Activated CD8-positive, alpha-beta memory T cell treated with anti-CD3 and anti-CD28 coated beads for 36 hours (primary cell): Measurements from ENCODE around the gene ZNF280D. TPM values are rescaled to one million over a fixed set of nuclear protein-coding genes. Genes with fewer than 3 reads are reported as not detected.
"Not testable (repeated sequence)": the region's sequence is repeated elsewhere in the genome, so short reads cannot be mapped to it uniquely, and the experiment has no call there.

Experiments
- CTCF ChIA-PET: fragments of 350-600 bp; sonication (Branson Sonifier 250); formaldehyde crosslinking; loops from one replicate; lab custom pipeline; 2021; ENCODE audit warnings: antibody characterized with exemption; lab: Charles Lee
- POLR2A ChIA-PET: fragments of 350-600 bp; sonication (Branson Sonifier 250); formaldehyde crosslinking; loops from one replicate; lab custom pipeline; 2021; ENCODE audit warnings: antibody characterized with exemption; lab: Charles Lee
- total RNA-seq, 2 experiments: library from RNA; stranded (reverse); gene quantifications; one replicate each; pipeline ENCODE4 v1.2.3, GENCODE V29; 2021

Gene ZNF280D
- total RNA-seq = 10 to 100 TPM; 15.9 to 16.9 TPM

GRCh38 chr15:56733136-56734012, at the start of gene ZNF280D:
Gene ZNF280D (minus strand): TSS chr15:56733509. CDS start chr15:56707109, 26,400 bp downstream.
- POLR2A ChIA-PET = interaction anchor here (0.6 to 1.6 kb wide), 3 partner anchors 31 to 185 kb away, joined by 3 to 4 read pairs (median 3); partner anchors contain the start of gene TCF12
- CTCF ChIA-PET = no interaction called here

- ChIA-PET POLR2A (no interaction called here), CTCF (no interaction called here)
Measured at GRCh38 chr15:56782306-56782705, 49.0 kb upstream of the ZNF280D start.

DNA sequence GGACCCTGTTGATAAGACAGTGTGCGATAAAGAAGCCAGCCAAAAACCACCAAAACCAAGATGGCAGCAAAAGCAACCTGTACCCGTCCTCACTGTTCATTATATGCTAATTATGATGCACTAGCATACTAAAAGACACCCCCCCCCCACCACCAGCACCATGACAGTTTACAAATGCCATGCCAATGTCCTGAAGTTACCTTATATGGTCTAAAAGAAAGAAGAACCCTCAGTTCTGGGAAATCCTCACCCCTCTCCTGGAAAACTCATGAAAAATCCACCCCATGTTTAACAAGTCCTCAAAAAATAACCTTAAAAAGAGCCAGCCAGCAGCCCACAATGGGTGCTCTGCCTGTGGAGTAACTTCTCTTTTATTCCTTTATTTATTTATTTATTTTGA, 48.4 kb upstream of the ZNF280D start:
- CTCF ChIA-PET = no interaction called here
- POLR2A ChIA-PET = no interaction called here

DNA sequence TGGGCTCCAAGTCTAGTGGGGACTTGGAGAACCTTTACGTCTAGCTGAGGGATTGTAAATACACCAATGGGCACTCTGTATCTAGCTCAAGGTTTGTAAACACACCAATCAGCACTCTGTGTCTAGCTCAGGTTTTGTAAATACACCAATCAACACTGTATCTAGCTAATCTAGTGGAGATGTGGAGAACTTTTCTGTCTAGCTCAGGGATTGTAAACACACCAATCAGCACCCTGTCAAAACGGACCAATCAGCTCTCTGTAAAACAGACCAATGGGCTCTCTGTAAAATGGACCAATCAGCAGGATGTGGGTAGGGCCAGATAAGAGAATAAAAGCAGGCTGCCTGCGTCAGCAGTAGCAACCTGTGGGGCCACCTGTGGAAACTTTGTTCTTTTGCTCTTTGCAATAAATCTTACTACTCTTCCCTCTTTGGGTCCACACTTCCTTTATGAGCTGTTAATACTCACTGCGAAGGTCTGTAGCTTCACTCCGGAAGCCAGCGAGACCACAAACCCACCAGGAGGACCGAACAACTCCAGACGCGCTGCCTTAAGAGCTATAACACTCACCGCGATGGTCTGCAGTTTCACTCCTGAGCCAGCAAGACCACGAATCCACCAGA, 46.9 kb upstream of the ZNF280D start:
- CTCF ChIA-PET, POLR2A ChIA-PET: not testable (repeated sequence)

- CTCF ChIA-PET, POLR2A ChIA-PET: not testable (repeated sequence)
Measured at GRCh38 chr15:56779449-56779848, 46.1 kb upstream of the ZNF280D start.

- POLR2A ChIA-PET = no interaction called here
- CTCF ChIA-PET = no interaction called here
Measured at GRCh38 chr15:56778761-56779160, 45.5 kb upstream of the ZNF280D start.

DNA sequence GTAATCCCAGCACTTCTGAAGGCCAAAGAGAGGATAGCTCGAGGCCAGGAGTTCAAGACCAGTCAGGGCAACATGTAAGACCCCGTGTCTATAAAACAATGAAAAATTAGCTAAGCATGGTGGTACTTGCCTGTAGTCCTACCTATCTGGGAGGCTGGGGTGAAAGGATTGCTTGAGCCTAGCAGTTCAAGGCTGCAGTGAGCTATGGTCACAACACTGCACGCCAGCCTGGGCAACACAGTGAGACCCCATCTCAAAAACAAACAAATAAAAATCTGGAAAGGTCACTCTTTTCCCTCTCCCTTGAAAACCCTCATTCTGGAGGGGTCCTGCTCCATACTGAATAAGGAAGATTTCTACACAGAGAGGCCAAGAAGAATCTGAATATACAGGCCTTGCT, 43.5 kb upstream of the ZNF280D start:
- ChIA-PET POLR2A (no interaction called here), CTCF (no interaction called here)

DNA sequence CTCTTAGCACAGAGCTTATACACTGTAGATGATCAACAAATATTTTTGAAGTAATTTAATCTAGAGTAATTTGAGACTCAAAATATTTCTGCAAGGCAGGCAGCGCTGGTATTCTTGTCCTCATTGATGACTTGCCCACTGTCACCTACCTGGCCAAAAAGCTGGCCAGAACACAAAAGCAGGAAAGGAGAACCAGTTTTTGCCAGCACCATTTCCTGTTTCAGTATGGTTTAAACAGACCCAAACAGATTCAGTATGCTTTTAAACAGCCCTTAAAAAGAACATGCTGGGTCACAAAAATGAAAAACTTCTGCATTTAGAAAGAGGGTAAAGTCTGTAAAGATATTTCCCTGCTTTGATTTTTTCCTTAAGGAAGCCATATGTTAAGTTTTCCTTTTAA, 42.3 kb upstream of the ZNF280D start:
- ChIA-PET CTCF (no interaction called here), POLR2A (no interaction called here)

DNA sequence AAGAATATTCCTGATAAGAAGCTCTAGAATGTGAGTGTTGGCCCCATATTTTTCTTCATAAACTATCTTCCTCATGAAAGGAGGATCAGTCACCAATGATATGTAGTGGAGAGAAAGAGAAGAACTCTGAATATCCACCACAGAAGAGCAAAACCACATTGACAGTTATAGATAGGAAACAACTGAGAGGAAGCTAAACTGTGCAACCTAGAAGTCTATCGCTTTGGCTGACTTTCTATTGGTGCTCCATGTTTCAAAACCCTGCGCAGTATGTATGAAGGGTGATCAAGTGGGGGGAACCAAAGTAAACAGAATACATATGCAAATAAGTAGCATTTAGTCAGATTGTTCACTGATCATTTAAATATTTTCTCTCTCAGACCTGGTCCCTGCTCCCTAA, 41.0 kb upstream of the ZNF280D start:
- CTCF ChIA-PET = interaction anchor here (1.0 kb wide), 1 partner anchor 30 kb away, joined by 3 read pairs; no protein-coding TSS in a partner anchor
- POLR2A ChIA-PET = no interaction called here

- ChIA-PET POLR2A (no interaction called here), CTCF (no interaction called here)
Measured at GRCh38 chr15:56772868-56773639, 39.7 kb upstream of the ZNF280D start.

DNA sequence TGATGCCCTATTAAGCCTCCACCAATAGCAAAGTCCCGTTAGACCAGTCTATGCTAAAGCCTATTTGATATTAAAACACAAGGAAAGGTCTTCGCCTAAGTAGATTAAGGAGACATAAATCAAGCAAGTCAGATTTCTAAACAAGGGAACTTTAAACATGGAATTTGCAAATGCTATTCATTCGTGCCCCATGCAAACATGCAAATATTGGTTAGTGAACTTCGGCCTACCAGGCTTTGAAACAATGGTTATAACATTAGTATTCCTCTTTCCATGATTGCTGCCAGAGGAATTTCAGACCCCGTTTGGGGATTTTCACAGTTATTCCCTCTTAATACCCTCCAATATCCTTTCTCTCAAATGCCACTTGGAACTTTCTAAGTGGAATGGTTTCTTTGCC, 36.9 kb upstream of the ZNF280D start:
- POLR2A ChIA-PET = no interaction called here
- CTCF ChIA-PET = no interaction called here

DNA sequence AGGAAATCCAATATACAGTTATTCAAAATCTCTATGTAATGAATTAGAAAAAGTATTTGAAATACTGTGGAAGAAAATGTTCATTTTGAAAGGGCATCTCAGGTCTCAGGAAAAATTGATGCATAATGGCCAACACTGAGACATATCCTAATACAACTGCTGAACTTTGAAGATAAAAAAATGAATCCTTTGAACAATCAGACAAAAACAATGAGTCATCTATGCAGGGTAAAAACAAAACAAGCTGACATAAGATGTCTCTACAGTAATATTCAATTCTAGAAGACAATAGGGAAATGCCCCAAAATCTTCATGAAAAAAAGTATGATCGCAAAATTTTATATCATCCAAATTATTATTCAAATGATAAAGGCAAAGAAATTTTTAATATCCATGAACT, 34.0 kb upstream of the ZNF280D start:
- ChIA-PET POLR2A (interaction anchor here (0.6 to 1.4 kb wide), 2 partner anchors 20 to 34 kb away, joined by 3 to 4 read pairs; partner anchors contain the start of gene ZNF280D), CTCF (no interaction called here)

DNA sequence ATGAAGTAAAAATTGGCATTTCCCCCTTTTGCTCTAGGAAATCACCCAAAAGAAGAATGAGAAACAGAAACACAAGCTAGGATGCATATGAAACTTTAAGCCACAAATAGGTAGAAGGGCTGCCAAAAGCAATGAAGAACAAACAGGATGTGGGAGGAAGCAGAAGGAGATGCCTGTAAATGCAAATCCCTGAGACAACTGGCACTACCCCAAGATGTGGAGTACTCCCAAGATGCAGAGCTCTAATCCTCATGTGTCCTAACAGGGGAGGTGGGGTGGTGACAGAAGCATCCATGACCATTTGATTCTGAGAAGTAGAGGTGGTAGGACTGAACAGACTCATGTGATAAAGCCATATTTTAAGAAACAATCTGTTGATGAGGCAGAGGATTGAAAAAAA, 31.9 kb upstream of the ZNF280D start:
- ChIA-PET POLR2A (interaction anchor here (0.5 kb wide), 1 partner anchor 1576 kb away, joined by 5 read pairs; no protein-coding TSS in a partner anchor), CTCF (no interaction called here)

DNA sequence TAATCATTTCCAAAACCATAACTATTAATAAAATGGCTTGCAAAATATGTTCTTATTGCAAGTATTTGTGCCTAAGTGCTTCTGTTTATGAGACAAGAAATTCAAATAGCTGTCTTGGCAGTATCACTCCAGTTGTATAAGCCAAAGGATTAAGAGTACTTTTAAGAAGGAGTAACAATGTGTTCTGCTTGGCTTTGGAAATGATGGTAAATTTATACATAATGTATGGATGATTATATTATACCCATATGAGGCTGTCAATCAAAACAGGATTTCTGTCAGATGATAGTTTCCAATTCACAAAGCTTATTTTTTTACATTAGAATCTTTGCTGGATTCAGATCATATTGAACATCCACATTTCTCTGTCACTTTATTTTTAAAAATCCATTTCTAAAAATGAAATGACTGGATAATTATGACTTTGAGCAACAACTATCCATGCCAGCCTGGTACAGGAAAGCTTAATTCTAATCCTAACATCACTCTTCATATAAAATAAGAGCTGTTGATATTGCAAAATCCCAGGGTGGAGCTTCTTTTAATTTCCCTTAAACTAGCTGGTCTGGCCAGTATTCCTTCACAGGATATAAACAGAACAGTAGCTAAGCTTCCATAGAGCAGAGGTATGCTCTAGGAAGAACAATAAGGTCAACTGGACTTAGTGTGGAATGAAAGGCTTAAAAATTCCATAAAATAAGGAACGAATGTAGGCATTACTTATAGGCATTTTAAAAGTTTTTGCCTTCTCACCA, 30.0 kb upstream of the ZNF280D start:
- POLR2A ChIA-PET = interaction anchor here (1.3 kb wide), 1 partner anchor 30 kb away, joined by 3 read pairs; the partner anchor contains the start of gene ZNF280D
- CTCF ChIA-PET = no interaction called here

- CTCF ChIA-PET = no interaction called here
- POLR2A ChIA-PET = no interaction called here
Measured at GRCh38 chr15:56760186-56760585, 26.9 kb upstream of the ZNF280D start.

- CTCF ChIA-PET = no interaction called here
Measured at GRCh38 chr15:56759450-56759845, 26.1 kb upstream of the ZNF280D start.

DNA sequence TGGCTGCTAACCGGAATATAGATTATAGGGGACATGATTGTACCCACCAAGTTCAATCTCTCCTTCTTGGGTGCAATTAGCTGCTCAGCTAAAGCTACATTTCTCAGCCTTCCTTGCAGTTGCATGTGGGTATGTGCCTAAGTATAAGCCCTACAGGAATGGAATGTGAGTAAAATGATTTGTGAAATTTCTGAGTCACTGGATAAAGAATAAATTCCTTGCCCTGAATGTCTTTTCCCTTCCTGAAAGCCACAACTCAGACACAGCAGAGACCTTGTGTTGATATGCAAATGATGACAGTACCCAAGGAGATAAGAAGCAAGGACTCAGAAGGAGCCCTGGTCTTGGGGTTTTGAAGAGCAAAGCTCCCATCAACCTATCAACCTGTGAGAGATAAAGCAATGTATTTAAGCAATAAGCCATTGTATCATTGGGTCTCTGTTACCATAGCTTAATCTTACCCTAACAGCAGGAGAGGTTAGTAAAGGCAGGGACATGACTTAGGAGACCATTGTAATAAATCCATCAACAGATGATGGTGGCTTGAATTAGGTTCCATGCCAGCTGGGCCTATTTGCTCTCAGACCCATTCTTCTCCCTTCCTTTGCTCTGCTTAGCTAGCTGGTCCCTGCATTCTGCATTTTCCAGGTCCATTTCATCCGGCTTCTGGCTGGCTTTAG, 25.6 kb upstream of the ZNF280D start:
- ChIA-PET CTCF (no interaction called here), POLR2A (no interaction called here)

More at GRCh38 chr15:56759450-56759845, 26.1 kb upstream of the ZNF280D start:
- POLR2A ChIA-PET = no interaction called here

DNA sequence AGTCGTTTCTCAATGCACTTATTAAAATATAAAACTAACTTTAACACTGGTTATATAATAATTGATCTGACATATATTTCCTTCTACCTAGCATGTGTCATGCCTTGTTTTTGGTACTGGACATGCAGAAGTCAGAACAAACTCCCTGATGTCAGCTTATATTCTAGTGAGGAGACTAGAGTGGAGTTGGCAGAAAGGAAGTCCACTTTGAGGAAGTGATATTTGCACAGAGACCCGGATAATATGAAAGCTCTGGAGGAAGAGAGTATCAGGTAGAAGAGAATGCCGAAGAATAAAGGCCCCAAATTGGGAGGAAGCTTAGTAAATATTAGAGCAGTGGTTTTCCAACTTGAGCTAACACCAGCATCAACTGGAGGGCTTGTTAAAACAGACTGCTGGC, 24.6 kb upstream of the ZNF280D start:
- ChIA-PET POLR2A (no interaction called here), CTCF (no interaction called here)
